Activated CD8-positive, alpha-beta T cell treated with anti-CD3 and anti-CD28 coated beads, Interleukin-2, amount 10 ng/mL, durations not matched to agents 7 days and 5 days (primary cell): ENCODE data around the gene SPX. TPM values are rescaled to one million over a fixed set of nuclear protein-coding genes. Genes with fewer than 3 reads are reported as not detected.

Experiments
- ATAC-seq: fragments of 150-1000 bp; cut with Tn5 transposase; one replicate; pipeline ENCODE4 v1.10.0; 2021; ENCODE audit warnings: moderate library complexity
- CTCF ChIA-PET: fragments of 350-600 bp; sonication (Branson Sonifier 250); formaldehyde crosslinking; loops from one replicate; lab custom pipeline; 2021; ENCODE audit warnings: antibody characterized with exemption; lab: Charles Lee
- POLR2A ChIA-PET: fragments of 350-600 bp; sonication (Branson Sonifier 250); formaldehyde crosslinking; loops from one replicate; lab custom pipeline; 2021; ENCODE audit warnings: antibody characterized with exemption; lab: Charles Lee
- DNase-seq: peaks from one replicate; pipeline ENCODE4 v3.0.0-alpha.2; 2020
- H3K27ac Mint-ChIP-seq: one replicate; pipeline ENCODE4 v1.8.0; 2021; ENCODE audit warnings: mild to moderate bottlenecking, mixed read lengths
- H3K27me3 Mint-ChIP-seq: one replicate; pipeline ENCODE4 v1.8.0; 2021; ENCODE audit warnings: low read depth, mixed read lengths
- H3K36me3 Mint-ChIP-seq: one replicate; pipeline ENCODE4 v1.8.0; 2021; ENCODE audit warnings: low read depth, mixed read lengths
- H3K4me1 Mint-ChIP-seq: one replicate; pipeline ENCODE4 v1.8.0; 2021; ENCODE audit warnings: low read depth, mixed read lengths
- H3K4me3 Mint-ChIP-seq: one replicate; pipeline ENCODE4 v1.8.0; 2021; ENCODE audit warnings: mild to moderate bottlenecking, mixed read lengths
- H3K9me3 Mint-ChIP-seq: one replicate; pipeline ENCODE4 v1.8.0; 2022; ENCODE audit warnings: mixed read lengths; ENCODE audit not compliant: insufficient read depth
- total RNA-seq, 2 experiments: library from RNA; stranded (reverse); gene quantifications; one replicate each; pipeline ENCODE4 v1.2.3, GENCODE V29; 2021

SPX gene
- total RNA-seq, 2 experiments from 2014 or later, result not detected

DNA sequence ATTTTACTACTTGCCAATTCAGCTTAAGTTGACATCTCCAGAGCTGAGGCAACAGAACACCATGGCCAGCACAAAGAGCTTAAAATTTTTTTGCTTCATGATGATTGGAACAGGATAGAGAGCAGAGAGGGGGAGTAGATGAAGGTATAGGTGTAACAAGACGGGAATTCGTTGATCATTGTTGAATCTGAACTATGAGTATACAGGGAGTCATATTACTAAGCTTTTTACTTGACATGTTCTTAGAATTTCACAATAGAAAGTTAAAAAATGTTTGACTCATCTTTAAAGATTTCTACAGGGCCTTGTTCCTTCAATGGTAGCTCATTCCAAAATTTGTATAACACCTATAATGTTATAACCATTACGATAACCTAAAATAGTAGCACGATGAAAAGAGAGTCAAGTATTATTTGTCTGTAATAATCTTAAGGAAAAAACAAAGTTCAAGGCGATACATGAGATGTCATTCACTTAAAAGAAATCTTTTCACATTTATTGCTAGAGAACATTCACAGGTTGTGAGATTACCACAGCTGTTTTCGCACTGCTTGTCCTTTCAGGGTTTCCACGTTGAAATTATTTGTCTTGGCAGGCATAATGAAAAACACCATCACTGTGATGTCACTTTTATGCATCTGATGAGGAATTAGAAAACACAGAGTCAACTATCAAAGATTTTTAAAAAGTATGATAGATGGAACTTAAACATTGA, 33.9 kb downstream of the SPX start:
- Mint-ChIP-seq H3K9me3 (no peaks in the 10 kb centered on the region), H3K27ac (no peak overlapping the region), H3K4me3 (no peak overlapping the region), H3K27me3 (no peaks in the 10 kb centered on the region), H3K36me3 (no peaks in the 10 kb centered on the region), H3K4me1 (no peaks in the 10 kb centered on the region)
- no peak for DNase-seq
- ATAC-seq, result no peak
- ChIA-PET CTCF (no interaction called here), POLR2A (no interaction called here)

DNA sequence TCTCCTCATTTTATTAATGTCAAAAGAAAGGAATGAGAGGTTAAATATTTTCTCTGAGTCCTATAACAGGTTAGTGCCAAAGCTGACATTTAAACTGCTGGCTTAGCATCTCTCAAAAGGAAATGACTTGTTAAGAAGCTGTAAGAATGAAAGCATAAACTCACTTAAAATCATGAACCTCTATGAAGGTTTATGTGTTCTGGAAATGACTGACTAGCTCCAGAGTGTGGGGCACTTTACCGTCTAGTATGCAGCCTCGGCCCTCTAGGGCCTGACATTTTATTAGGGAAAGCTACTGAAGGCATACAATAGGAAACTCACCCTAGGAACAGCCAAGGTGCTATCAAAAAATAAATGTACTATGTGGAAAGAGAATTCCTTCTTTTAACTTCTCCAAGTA, 35.1 kb downstream of the SPX start:
- no peaks in the 10 kb centered on the region for H3K9me3 Mint-ChIP-seq
- H3K27me3 Mint-ChIP-seq, result no peaks in the 10 kb centered on the region
- no peaks in the 10 kb centered on the region for H3K4me1 Mint-ChIP-seq
- ATAC-seq (no peak), DNase-seq (no peak)
- ChIA-PET POLR2A (no interaction called here), CTCF (interaction anchor here (1.1 kb wide), 1 partner anchor 119 kb away, joined by 3 read pairs; no protein-coding TSS in a partner anchor)
- no peak overlapping the region for H3K4me3 Mint-ChIP-seq
- no peak overlapping the region for H3K27ac Mint-ChIP-seq
- H3K36me3 Mint-ChIP-seq, result no peaks in the 10 kb centered on the region

DNA sequence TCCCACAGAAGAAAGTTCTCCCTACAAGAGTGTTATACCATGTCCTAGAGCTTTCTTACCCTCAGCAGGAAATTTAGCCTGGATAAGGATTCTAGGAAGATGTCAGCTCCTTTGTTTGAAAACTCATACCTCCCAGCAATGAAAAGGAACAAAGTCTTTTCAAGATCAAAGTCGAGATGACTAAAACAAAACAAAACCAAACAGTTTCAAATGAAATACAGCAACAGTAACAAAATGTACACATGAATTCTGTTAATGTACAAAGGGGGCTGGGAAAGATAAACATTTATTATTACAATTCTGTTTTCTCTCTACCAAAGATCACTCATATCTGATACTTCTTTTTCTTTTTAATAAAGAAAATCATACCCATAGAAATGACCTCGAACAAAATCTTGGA, 36.8 kb downstream of the SPX start:
- ChIA-PET POLR2A (no interaction called here), CTCF (no interaction called here)
- no peak overlapping the region for H3K4me3 Mint-ChIP-seq
- no peak overlapping the region for H3K27ac Mint-ChIP-seq
- H3K9me3 Mint-ChIP-seq, result no peaks in the 10 kb centered on the region
- no peak for DNase-seq
- no peaks in the 10 kb centered on the region for H3K27me3 Mint-ChIP-seq
- ATAC-seq, result no peak
- H3K36me3 Mint-ChIP-seq, result no peaks in the 10 kb centered on the region
- H3K4me1 Mint-ChIP-seq, result no peaks in the 10 kb centered on the region

DNA sequence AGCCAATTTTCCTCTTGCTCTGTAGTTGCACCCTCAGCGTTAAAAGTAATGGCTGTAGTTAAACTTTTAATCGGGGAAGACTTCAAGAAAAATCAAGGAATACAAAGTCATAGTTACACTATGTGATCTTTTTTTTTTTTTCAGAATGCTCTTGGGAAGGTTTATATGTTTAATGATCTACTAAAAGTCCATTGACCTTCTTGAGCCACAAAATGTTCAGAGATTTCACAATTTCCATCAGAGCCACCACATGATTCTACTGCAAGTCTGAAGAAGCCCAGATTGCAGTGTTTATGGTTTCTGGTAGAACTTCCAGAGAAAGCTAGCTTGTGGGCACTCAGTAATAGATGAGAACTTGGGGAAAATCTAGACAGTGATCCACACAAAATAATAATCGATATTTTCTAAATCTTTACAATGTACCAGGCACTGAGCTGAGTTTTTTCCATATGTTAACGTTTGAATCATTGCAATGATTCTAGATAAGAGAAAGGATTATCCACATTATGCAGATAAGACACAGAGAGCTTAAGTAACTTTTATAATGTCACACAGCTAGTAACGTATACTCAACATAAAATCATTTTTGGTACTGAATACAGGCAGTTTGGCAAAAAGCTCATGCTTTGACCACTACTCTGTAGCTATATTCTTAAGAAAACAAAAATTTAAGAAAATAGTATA, 40.3 kb downstream of the SPX start:
- ATAC-seq (no peak), DNase-seq (no peak)
- no peak overlapping the region for H3K4me3 Mint-ChIP-seq
- no peaks in the 10 kb centered on the region for H3K36me3 Mint-ChIP-seq
- H3K27ac Mint-ChIP-seq, result no peak overlapping the region
- no peaks in the 10 kb centered on the region for H3K4me1 Mint-ChIP-seq
- POLR2A ChIA-PET, result no interaction called here
- no peaks in the 10 kb centered on the region for H3K9me3 Mint-ChIP-seq
- CTCF ChIA-PET, result interaction anchor here (2.2 kb wide), 1 partner anchor 9 kb away, joined by 6 read pairs; no protein-coding TSS in a partner anchor
- H3K27me3 Mint-ChIP-seq, result no peaks in the 10 kb centered on the region

DNA sequence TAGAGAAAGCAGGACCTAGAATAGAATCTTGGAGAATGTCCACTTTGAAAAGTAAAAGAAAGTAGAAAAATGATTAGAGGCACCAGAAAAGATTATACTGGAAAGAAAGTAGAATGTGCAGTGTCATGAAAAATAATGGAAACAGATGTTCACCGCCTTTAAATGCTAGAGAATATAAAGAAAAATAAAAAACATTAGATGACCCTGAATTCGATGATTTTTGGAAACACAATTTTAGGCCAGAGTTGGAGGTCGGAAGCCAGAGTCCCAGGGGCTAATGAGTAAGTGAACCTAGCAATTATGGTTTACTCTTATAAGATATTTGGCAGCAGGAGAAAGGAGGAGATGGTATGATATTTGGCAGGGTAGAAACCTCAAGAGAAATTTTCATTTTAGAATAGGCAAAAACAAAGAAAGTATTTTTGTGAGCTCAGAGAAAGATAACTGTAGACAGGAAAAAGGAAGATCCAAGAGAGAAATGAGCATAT, 40.9 kb downstream of the SPX start:
- Mint-ChIP-seq H3K36me3 (no peaks in the 10 kb centered on the region), H3K9me3 (no peaks in the 10 kb centered on the region), H3K27me3 (no peaks in the 10 kb centered on the region), H3K4me3 (no peak overlapping the region), H3K27ac (no peak overlapping the region), H3K4me1 (no peaks in the 10 kb centered on the region)
- ATAC-seq (no peak), DNase-seq (no peak)
- ChIA-PET POLR2A (no interaction called here), CTCF (interaction anchor here (2.2 kb wide), 1 partner anchor 10 kb away, joined by 6 read pairs; no protein-coding TSS in a partner anchor)

DNA sequence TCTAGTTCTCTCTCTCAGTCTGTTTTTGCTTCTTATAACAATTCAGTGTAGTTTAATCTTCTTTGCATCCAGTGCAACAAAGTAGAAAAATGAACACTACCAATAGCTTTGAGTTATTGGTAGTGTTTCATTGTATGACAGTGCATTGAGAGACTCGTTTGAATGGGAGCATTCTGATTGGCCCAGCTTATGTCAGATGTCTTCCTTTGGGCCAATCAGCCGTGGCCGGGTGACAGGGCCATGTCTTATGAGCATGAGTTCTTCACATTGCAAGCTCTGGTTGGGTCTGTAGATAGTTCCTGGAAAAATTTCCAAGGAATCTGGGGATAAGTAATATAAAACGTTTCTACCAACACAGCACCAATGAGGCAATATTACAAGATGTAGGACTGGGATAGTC, 42.0 kb downstream of the SPX start:
- Mint-ChIP-seq H3K27ac (no peak overlapping the region), H3K4me3 (no peak overlapping the region), H3K4me1 (no peaks in the 10 kb centered on the region), H3K9me3 (no peaks in the 10 kb centered on the region), H3K36me3 (no peaks in the 10 kb centered on the region), H3K27me3 (no peaks in the 10 kb centered on the region)
- ChIA-PET POLR2A (no interaction called here), CTCF (interaction anchor here (1.7 kb wide), 1 partner anchor 110 kb away, joined by 4 read pairs; no protein-coding TSS in a partner anchor)
- DNase-seq, result no peak
- ATAC-seq, result no peak

DNA sequence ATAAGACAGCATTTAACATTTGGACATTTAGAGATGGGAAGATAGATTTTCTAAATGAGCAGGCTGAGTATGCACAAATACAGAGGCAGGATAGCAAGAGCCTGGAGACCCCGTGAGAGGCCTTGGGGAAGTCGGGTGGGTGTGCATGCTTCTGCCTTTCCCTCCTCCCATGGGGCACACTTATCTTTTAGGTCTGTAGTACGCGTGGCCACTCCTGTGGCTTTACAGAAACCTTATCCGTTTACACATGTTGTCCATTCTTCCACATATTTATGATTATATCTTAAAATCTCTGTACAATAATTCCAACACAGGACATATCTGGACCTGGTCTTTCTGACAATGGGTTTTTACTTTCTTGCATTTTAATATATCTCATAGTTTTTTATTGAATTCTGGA, 45.0 kb downstream of the SPX start:
- Mint-ChIP-seq H3K36me3 (no peaks in the 10 kb centered on the region), H3K4me3 (no peak overlapping the region), H3K27ac (no peak overlapping the region), H3K9me3 (no peaks in the 10 kb centered on the region), H3K27me3 (no peaks in the 10 kb centered on the region), H3K4me1 (no peaks in the 10 kb centered on the region)
- DNase-seq (no peak), ATAC-seq (no peak)
- CTCF ChIA-PET, result no interaction called here
- POLR2A ChIA-PET, result no interaction called here

DNA sequence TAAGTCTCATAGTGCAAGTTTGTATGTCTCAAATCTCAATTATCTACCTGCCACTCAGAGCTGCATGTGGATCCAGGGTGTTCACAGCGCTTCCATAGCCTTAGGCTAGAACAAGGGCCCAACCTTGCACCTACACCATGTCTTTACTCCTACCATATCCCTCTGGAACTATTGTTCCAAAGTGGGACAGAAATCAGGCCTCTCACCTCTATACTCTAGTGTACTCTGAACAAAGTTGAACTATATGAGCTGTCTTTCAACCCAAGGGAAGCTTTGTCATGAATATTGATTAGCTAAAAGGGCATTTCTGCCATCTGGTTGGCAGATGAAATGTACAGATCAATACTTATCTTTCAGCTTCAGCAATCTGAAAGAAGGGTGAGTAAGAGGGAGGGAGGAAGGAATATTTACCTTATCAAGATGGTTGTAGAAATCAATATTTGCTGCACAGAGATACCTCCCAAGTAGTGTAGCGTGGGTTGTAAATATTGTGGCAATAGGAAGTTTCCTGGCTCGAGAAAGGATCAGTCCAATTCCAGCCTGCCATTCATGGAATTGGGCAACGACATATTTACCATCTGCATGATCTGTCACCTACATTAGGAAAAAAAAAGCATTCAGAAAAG, 47.8 kb downstream of the SPX start:
- no peaks in the 10 kb centered on the region for H3K9me3 Mint-ChIP-seq
- DNase-seq, result no peak
- H3K4me1 Mint-ChIP-seq, result no peaks in the 10 kb centered on the region
- H3K27me3 Mint-ChIP-seq, result peaks cover 4% of the 10 kb centered on the region
- ChIA-PET CTCF (no interaction called here), POLR2A (no interaction called here)
- ATAC-seq, result no peak
- H3K36me3 Mint-ChIP-seq, result no peaks in the 10 kb centered on the region
- no peak overlapping the region for H3K27ac Mint-ChIP-seq
- no peak overlapping the region for H3K4me3 Mint-ChIP-seq

DNA sequence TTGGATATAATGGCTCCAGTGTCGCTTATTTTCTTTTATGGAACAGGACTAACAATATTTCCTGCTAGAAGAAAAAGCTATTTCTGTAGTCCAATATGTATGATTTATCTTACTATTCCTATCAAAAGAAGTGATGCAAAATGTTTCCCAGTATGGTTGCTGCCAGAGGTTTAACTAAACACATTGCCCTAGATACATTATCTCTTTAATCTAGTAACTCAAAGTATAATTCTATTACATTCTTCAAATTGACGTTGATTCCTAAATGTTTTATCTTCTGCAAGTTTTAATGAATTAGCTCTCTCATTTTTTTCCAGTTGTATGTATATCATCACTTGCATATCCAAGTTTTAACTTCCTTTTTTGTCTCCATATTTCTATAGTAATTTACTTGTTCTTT, 50.3 kb downstream of the SPX start:
- peaks cover 6% of the 10 kb centered on the region for H3K27me3 Mint-ChIP-seq
- DNase-seq (no peak), ATAC-seq (no peak)
- no peaks in the 10 kb centered on the region for H3K36me3 Mint-ChIP-seq
- H3K9me3 Mint-ChIP-seq, result no peaks in the 10 kb centered on the region
- CTCF ChIA-PET, result no interaction called here
- no peak overlapping the region for H3K4me3 Mint-ChIP-seq
- no peaks in the 10 kb centered on the region for H3K4me1 Mint-ChIP-seq
- H3K27ac Mint-ChIP-seq, result no peak overlapping the region
- POLR2A ChIA-PET, result no interaction called here

DNA sequence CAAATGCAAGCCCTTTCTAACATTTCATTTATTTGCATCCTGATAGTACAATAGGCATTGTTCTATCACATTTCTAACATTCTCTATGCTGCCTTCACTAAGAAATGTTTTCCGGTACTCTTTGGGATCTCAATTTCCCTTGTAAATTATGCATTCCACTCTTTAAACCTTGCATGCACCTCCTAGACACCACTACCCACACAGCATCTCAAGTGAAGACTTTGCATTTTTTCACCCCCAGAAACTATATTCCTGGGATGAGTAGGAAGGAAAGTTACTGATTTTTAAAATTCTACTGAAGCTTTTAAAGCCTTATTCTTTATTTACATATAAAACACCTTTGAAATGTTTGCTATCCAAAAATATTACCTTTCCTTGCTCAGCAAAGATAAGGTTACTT, 51.4 kb downstream of the SPX start:
- DNase-seq, result no peak
- Mint-ChIP-seq H3K4me3 (no peak overlapping the region), H3K9me3 (no peaks in the 10 kb centered on the region), H3K27me3 (peaks cover 6% of the 10 kb centered on the region), H3K27ac (no peak overlapping the region), H3K36me3 (no peaks in the 10 kb centered on the region), H3K4me1 (no peaks in the 10 kb centered on the region)
- CTCF ChIA-PET, result no interaction called here
- no peak for ATAC-seq
- POLR2A ChIA-PET, result no interaction called here

DNA sequence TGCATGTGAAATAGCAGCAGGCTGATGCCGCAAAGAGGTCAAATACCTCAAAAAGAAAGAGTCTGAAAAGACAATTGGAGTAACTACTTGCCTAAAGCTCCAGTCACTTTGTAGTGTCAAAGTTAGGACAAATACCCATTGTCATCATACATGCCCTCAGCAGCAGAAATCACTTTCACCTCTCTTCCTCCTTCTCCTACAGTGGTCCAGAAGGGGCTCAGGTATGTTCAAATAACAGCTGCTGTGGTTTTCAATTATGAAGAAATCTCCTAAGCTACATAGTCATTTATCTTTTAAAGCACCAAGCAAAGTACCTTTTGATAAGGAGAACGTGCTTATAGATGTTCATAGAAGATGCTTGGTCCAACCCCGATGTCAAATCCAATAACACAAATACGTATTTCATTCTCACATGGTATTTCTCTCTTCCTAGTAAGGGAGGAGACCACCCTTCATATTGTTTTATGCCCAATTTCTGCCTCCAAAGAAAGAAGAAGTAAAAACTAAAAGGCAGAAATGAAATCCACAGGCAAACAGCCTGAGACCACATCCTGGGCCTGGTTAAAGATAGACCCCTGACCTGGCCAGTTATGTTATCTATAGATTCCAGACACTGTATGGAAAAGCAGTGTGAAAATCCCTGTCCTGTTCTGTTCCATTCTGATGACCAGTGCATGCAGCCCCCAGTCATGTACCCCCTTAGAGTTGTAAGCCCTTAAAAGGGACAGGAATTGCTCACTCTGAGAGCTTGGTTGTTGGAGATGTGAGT, 54.8 kb downstream of the SPX start:
- ATAC-seq, result no peak

More for the DNA sequence above, 54.8 kb downstream of the SPX start:
- Mint-ChIP-seq H3K4me3 (no peak overlapping the region), H3K4me1 (no peaks in the 10 kb centered on the region), H3K9me3 (no peaks in the 10 kb centered on the region), H3K27ac (no peak overlapping the region), H3K27me3 (peaks cover 6% of the 10 kb centered on the region), H3K36me3 (no peaks in the 10 kb centered on the region)
- ChIA-PET CTCF (no interaction called here), POLR2A (no interaction called here)
- no peak for DNase-seq
